ENCODE data around the gene NEURL1B.

Gene NEURL1B

GRCh38 chr5:172670005-172670402 is 28.9 kb downstream of the NEURL1B start:
- H3K4me1 ChIP-seq (ENCODE audit: insufficient read depth, low read length, poor library complexity, severe bottlenecking) = no peaks in the 10 kb centered on the region
- H3F3A ChIP-seq (ENCODE audit: low read depth) = no peaks in the 10 kb centered on the region
- H3K9me3 ChIP-seq (ENCODE audit: insufficient read depth, low read depth, low read length) = no peaks in the 10 kb centered on the region
- H4K20me1 ChIP-seq (ENCODE audit: insufficient read depth, low read length, poor library complexity, severe bottlenecking) = no peaks in the 10 kb centered on the region
- H3K27me3 ChIP-seq (ENCODE audit: insufficient read depth, low read length, poor library complexity, severe bottlenecking) = no peaks in the 10 kb centered on the region
- no peaks in the 10 kb centered on the region for H3K9me2 ChIP-seq (replicated peaks; ENCODE audit: low read depth, low read length)
- H3K4me3 ChIP-seq (ENCODE audit: low read length, poor library complexity, severe bottlenecking) = no peak overlapping the region
- H3K9ac ChIP-seq (ENCODE audit: low read depth, low read length, poor library complexity, severe bottlenecking) = no peak overlapping the region
- no peak overlapping the region for H2AFZ ChIP-seq (ENCODE audit: low read length)
- H3K36me3 ChIP-seq (ENCODE audit: insufficient read depth, low read length) = peaks cover 17% of the 10 kb centered on the region; the same call in 1 of the 2 replicates
- no peak overlapping the region for H3K4me2 ChIP-seq (ENCODE audit: low read depth, low read length, poor library complexity, severe bottlenecking)
- TF ChIP-seq CTCF (conservative IDR thresholded peaks at IDR 0.05; ENCODE audit: low read length) (no peak), EZH2phosphoT487 (IDR thresholded peaks at IDR 0.05; ENCODE audit: borderline replicate concordance) (no peak)
- H3K79me2 ChIP-seq (ENCODE audit: insufficient read depth, low read length) = no peaks in the 10 kb centered on the region

- no peak overlapping the region for H3K9ac ChIP-seq (ENCODE audit: low read depth, low read length, poor library complexity, severe bottlenecking)
- H3K9me3 ChIP-seq (ENCODE audit: insufficient read depth, low read depth, low read length) = no peaks in the 10 kb centered on the region
- no peaks in the 10 kb centered on the region for H3F3A ChIP-seq (ENCODE audit: low read depth)
- no peaks in the 10 kb centered on the region for H4K20me1 ChIP-seq (ENCODE audit: insufficient read depth, low read length, poor library complexity, severe bottlenecking)
- H3K4me3 ChIP-seq (ENCODE audit: low read length, poor library complexity, severe bottlenecking) = no peak overlapping the region
- H2AFZ ChIP-seq (ENCODE audit: low read length) = no peak overlapping the region
- H3K79me2 ChIP-seq (ENCODE audit: insufficient read depth, low read length) = no peaks in the 10 kb centered on the region
- peaks cover 17% of the 10 kb centered on the region; the same call in 1 of the 2 replicates for H3K36me3 ChIP-seq (ENCODE audit: insufficient read depth, low read length)
- H3K4me2 ChIP-seq (ENCODE audit: low read depth, low read length, poor library complexity, severe bottlenecking) = no peak overlapping the region
- TF ChIP-seq CTCF (conservative IDR thresholded peaks at IDR 0.05; ENCODE audit: low read length) (no peak), EZH2phosphoT487 (IDR thresholded peaks at IDR 0.05; ENCODE audit: borderline replicate concordance) (no peak)
- H3K4me1 ChIP-seq (ENCODE audit: insufficient read depth, low read length, poor library complexity, severe bottlenecking) = no peaks in the 10 kb centered on the region
- H3K27me3 ChIP-seq (ENCODE audit: insufficient read depth, low read length, poor library complexity, severe bottlenecking) = no peaks in the 10 kb centered on the region
- H3K9me2 ChIP-seq (replicated peaks; ENCODE audit: low read depth, low read length) = no peaks in the 10 kb centered on the region
Observed at GRCh38 chr5:172670444-172670843, 29.4 kb downstream of the NEURL1B start.

- TF ChIP-seq CTCF (conservative IDR thresholded peaks at IDR 0.05; ENCODE audit: low read length) = no peak
- TF ChIP-seq EZH2phosphoT487 (IDR thresholded peaks at IDR 0.05; ENCODE audit: borderline replicate concordance) = no peak
- no peaks in the 10 kb centered on the region for H3K27me3 ChIP-seq (ENCODE audit: insufficient read depth, low read length, poor library complexity, severe bottlenecking)
- H3K4me2 ChIP-seq (ENCODE audit: low read depth, low read length, poor library complexity, severe bottlenecking) = no peak overlapping the region
- no peak overlapping the region for H2AFZ ChIP-seq (ENCODE audit: low read length)
- H3K9me2 ChIP-seq (replicated peaks; ENCODE audit: low read depth, low read length) = no peaks in the 10 kb centered on the region
- peaks cover 17% of the 10 kb centered on the region; the same call in 1 of the 2 replicates for H3K36me3 ChIP-seq (ENCODE audit: insufficient read depth, low read length)
- no peaks in the 10 kb centered on the region for H3K79me2 ChIP-seq (ENCODE audit: insufficient read depth, low read length)
- no peak overlapping the region for H3K9ac ChIP-seq (ENCODE audit: low read depth, low read length, poor library complexity, severe bottlenecking)
- no peaks in the 10 kb centered on the region for H3K9me3 ChIP-seq (ENCODE audit: insufficient read depth, low read depth, low read length)
- H3K4me1 ChIP-seq (ENCODE audit: insufficient read depth, low read length, poor library complexity, severe bottlenecking) = no peaks in the 10 kb centered on the region
- no peaks in the 10 kb centered on the region for H4K20me1 ChIP-seq (ENCODE audit: insufficient read depth, low read length, poor library complexity, severe bottlenecking)
- no peak overlapping the region for H3K4me3 ChIP-seq (ENCODE audit: low read length, poor library complexity, severe bottlenecking)
- no peaks in the 10 kb centered on the region for H3F3A ChIP-seq (ENCODE audit: low read depth)
Observed at GRCh38 chr5:172671091-172671490, 30.0 kb downstream of the NEURL1B start.

Measured in Loucy (cell line).